RKO (cell line): ENCODE results near the gene CACTIN.
"Not testable (repeated sequence)": the region's sequence is repeated elsewhere in the genome, so short reads cannot be mapped to it uniquely, and the experiment has no call there.

Source experiments
- DNase-seq: peaks from one replicate; pipeline ENCODE4 v3.0.0-alpha.2; 2016; ENCODE audit warnings: low spot score

The CACTIN gene

GRCh38 chr19:3646336-3647092 is 19.9 kb upstream of the CACTIN start:
- peak; percentile 21 for DNase-seq

GRCh38 chr19:3645726-3646125 is 19.1 kb upstream of the CACTIN start:
- no peak for DNase-seq

GRCh38 chr19:3645067-3645396 is 18.4 kb upstream of the CACTIN start:
- DNase-seq: no peak

- peak; percentile 26 for DNase-seq
These were observed 17.9 kb upstream of the CACTIN start for GRCh38 chr19:3644351-3645066.

- DNase-seq: no peak
These were observed 17.2 kb upstream of the CACTIN start for GRCh38 chr19:3643674-3644313.

- no peak for DNase-seq
These were observed 16.5 kb upstream of the CACTIN start for GRCh38 chr19:3642987-3643673.

DNA sequence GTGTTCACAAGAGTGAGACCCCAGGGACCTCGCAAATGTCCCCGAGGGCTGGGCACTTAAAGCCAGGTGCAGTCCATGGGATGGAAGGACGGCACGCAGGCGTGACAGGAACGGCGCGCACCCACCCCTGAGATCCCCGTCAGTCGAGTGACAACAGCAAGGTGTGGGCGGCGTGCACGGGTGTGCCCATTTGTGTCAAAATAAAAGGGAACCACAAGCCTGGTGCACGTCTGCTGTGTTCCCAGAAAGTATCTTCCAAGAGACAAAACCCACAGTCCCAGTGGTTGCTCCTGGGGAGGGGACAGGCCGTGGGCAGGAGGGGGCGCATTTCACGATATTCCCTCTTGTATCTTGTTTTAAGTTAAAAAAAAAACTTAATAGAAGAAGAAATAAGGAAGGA is 15.7 kb upstream of the CACTIN start:
- no peak for DNase-seq

GRCh38 chr19:3641515-3642269 is 15.1 kb upstream of the CACTIN start:
- DNase-seq: no peak

- DNase-seq: no peak
These were observed 12.9 kb upstream of the CACTIN start for GRCh38 chr19:3639479-3639878.

DNA sequence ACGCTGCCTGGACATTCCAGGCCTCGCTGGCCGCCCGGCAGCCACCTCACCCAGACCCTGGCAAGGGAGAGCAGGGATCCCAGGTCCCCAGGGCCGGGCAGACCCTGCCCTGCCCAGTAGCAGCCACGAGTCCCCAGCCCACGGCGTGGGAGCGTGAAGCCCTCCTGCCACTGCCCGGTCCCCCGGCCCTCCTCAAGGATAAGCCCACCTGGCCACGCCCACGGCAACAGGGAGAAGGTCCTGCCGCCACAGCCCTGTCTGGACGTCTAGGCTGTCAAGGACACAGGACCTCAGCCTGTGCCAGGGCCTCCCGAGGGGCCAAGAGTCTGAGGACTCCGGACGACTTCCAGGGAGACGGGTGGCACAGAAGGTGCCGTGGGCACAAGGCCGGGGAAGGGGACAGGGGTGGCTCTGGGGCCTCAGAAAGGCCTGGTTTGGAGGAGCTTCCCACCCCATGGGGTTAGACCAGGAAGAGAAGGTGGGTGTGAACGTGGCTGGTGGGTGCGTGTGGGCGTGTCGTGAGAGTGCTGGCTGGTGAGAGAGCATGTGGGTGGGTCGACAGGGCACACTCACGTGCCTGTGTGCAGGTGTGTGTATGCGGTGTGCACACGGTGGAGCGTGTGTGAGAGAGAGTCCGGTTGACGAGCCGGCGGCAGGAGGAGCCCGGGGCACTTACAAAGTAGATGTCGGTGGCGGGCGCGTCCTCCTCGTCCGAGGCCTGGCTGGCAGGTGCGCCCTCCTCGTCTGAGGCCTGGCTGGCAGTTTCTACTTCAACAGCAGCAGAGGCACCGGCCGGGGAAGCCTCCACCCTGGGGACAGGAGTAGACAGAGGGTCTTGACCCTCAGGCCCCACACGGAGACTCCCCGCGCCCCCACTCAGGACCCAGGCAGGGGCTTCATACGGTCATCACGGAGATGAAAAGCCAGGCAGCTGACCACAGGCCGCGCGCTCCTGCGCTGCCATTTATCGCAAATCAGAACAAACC is 11.9 kb upstream of the CACTIN start:
- DNase-seq: no peak

GRCh38 chr19:3637621-3638020 is 11.0 kb upstream of the CACTIN start:
- no peak for DNase-seq

GRCh38 chr19:3636962-3637361 is 10.4 kb upstream of the CACTIN start:
- DNase-seq: no peak

GRCh38 chr19:3636506-3636905 is 9.9 kb upstream of the CACTIN start:
- no peak for DNase-seq

DNA sequence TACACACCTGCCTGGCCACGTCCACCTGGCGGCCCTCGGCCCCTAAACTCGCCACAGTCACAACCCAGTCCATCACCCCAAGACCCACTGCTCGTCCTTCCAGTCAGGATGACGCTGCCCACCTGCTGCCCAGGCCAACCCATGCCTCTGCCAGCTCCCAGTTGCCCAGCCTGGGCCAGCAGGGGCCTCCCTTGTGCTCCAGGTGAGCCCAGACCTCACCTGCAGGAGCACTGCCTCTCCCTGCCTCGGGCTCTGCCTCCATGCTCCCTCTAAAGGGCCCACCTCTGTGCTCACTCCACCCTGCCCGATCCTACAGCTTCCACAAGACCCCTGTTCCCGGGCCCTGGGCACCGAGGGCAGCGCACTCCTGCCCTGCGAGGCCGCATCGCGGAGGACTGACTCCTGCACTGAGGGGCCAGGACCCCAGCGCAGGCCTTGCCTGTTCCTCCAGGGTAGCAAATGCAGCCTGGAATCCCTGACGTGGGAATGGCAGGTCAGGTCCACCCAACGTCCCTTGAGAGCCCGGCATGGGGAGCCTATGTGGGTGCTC is 8.0 kb upstream of the CACTIN start:
- DNase-seq: no peak

DNA sequence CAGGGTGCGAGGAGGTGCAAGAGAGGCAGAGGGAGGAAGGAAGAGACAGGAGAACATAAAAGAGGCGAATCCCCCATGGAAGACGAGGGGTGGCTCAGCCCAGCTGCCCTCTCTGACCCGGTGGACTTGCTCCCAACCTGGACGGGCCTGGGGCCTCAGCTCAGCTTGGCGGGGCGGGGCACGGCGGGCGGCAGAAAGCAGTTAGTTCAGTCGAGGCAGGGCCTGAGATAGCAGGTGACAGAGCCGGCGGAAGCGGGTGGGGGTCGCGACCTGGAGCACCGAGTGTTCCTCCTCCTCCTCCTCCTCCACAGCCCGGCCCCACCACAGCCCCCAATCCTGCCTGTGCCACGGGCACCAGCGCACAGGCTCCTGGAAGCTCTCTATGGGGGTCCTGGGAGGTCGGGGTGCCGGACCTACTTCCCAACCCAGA is 7.0 kb upstream of the CACTIN start:
- DNase-seq: no peak

- DNase-seq: no peak
These were observed 6.4 kb upstream of the CACTIN start for GRCh38 chr19:3632739-3633558.

DNA sequence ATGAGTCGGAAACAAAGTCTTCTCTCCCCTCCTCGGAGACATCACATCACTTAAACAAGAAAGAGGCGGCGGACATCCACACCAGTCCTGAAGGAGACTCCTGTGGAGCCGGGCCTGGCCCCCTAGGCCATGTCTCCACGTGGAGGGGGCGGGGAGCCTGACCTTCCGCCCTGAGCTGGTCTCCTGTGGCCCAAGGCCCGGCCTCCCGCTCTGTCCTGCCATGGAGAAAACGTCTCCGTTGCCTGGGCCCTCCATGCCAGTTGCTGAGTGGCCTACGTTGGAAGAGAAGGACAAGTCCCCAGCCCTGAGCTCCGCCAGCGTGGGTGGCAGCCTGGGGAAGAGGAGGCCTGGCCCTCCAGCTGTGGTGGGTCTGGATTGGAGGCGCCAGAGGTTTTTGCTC is 5.5 kb upstream of the CACTIN start:
- DNase-seq: no peak

GRCh38 chr19:3631053-3631861 is 4.7 kb upstream of the CACTIN start:
- no peak for DNase-seq

DNA sequence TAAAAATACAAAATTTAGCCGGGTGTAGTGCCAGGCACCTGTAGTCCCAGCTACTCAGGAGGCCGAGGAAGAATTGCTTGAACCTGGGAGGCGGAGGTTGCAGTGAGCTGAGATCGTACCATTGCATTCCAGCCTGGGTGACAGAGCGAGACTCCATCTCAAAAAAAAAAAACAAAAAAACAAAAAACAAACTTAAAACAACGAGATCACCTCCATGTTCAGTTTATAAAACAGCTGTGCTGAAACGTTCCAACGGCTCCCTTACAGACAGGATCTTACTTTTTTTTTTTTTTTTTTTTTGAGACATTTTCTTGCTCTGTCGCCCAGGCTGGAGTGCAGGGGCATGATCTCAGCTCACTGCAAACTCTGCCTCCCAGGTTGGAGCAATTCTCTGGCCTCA is 2.2 kb upstream of the CACTIN start:
- DNase-seq: not testable (repeated sequence)
